ENCODE data around the gene GLB1L2.

GRCh38 chr11:134357545-134357839 lies 25.7 kb downstream of the GLB1L2 start:
- TF ChIP-seq POLR2A (IDR thresholded peaks at IDR 0.05) (no peak), CTCF (IDR thresholded peaks at IDR 0.05) (no peak)

Measured in thyroid gland (tissue), 4 donors.